GM10248 (cell line): ENCODE data around the gene URB1.

Experiments
- CTCF ChIA-PET: fragments of 300-600 bp; sonication (Branson Sonifier 250); formaldehyde crosslinking; extraction: SDS; loops from one replicate; lab custom pipeline; 2021; ENCODE audit warnings: antibody characterized with exemption; lab: Yijun Ruan, JAX
- POLR2A ChIA-PET: fragments of 350-650 bp; sonication (Branson Sonifier 250); formaldehyde crosslinking; extraction: SDS; loops from one replicate; lab custom pipeline; 2020; ENCODE audit warnings: antibody characterized with exemption; lab: Yijun Ruan, JAX
- DNase-seq: peaks from one replicate; pipeline ENCODE4 v3.0.0; 2012; ENCODE audit errors: extremely low spot score
- CTCF ChIP-seq: IDR thresholded peaks from 2 replicates; pipeline ENCODE4 v1.5.1; 2012; ENCODE audit warnings: mild to moderate bottlenecking, low read depth; ENCODE audit errors: extremely low read depth, missing control alignments, control extremely low read depth

The URB1 gene

GRCh38 chr21:32329331-32329730, 63.5 kb downstream of the URB1 start:
- POLR2A ChIA-PET: no interaction called here
- DNase-seq: no peak
- CTCF ChIA-PET: no interaction called here
- TF ChIP-seq CTCF: no peak

- CTCF ChIA-PET: no interaction called here
- DNase-seq: no peak
- POLR2A ChIA-PET: no interaction called here
- no peak for TF ChIP-seq CTCF
Measured at GRCh38 chr21:32328595-32328994, 64.2 kb downstream of the URB1 start.

GRCh38 chr21:32325706-32326105, 67.1 kb downstream of the URB1 start:
- ChIA-PET POLR2A (no interaction called here), CTCF (no interaction called here)
- TF ChIP-seq CTCF: no peak
- DNase-seq: no peak

GRCh38 chr21:32322676-32323075, 70.1 kb downstream of the URB1 start:
- TF ChIP-seq CTCF: no peak
- POLR2A ChIA-PET: no interaction called here
- CTCF ChIA-PET: no interaction called here
- DNase-seq: no peak

GRCh38 chr21:32322103-32322502, 70.7 kb downstream of the URB1 start:
- TF ChIP-seq CTCF: no peak
- DNase-seq: no peak
- POLR2A ChIA-PET: no interaction called here
- CTCF ChIA-PET: no interaction called here

GRCh38 chr21:32321480-32321879, 71.3 kb downstream of the URB1 start:
- no peak for TF ChIP-seq CTCF
- no peak for DNase-seq
- ChIA-PET POLR2A (no interaction called here), CTCF (no interaction called here)

- ChIA-PET CTCF (no interaction called here), POLR2A (no interaction called here)
Measured at GRCh38 chr21:32320726-32321125, 72.1 kb downstream of the URB1 start.

More at GRCh38 chr21:32320726-32321125, 72.1 kb downstream of the URB1 start:
- DNase-seq: no peak
- TF ChIP-seq CTCF: no peak
